ENCODE measurements around the gene TMEM141.
A peak's percentile ranks its signal among the peaks of the same experiment; 100 is the strongest.
"Not testable (repeated sequence)": the region's sequence is repeated elsewhere in the genome, so short reads cannot be mapped to it uniquely, and the experiment has no call there.

The TMEM141 gene

DNA sequence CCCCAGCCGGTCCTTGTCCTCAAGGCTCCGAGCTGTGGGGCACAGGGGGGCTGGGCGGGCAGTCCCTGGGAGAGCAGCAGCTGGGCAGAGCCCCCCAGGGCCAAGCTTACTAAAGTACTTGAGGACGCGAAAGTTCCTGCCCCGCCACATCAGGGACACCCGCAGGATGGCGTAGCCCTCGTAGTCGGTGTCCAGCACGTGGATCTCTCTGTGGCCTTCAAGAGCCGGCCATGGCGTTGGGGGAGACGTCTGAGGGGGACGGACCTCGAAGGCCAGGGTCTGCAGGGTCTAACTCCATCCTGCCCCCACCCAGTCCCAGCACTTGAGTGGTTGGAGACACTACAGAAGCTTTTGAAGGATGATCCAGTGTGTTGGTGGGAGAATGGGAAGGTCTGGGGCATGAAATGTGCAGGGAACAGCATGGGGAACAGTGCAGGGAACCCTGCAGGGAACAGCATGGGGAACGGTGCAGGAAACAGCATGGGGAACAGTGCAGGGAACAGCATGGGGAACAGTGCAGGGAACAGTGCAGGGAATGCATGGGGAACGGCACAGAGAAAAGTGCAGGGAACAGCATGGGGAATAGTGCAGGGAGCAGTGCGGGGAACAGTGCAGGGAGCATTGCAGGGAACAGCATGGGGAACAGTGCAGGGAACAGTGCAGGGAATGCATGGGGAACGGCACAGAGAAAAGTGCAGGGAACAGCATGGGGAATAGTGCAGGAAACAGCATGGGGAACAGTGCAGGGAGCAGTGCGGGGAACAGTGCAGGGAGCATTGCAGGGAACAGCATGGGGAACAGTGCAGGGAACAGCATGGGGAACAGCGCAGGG is 35.6 kb upstream of the TMEM141 start:
- DNase-seq (ENCODE audit: low read depth in 2 of 2) = not testable (repeated sequence)

DNA sequence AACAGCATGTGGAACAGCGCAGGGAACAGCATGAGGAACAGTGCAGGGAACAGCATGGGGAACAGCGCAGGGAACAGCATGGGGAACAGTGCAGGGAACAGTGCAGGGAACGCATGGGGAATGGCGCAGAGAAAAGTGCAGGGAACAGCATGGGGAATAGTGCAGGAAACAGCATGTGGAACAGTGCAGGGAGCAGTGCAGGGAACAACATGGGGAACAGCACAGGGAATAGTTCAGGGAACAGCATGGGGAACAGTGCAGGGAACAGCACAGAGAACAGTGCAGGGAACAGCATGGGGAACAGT is 35.1 kb upstream of the TMEM141 start:
- DNase-seq (ENCODE audit: low read depth in 2 of 2) = no peak

DNA sequence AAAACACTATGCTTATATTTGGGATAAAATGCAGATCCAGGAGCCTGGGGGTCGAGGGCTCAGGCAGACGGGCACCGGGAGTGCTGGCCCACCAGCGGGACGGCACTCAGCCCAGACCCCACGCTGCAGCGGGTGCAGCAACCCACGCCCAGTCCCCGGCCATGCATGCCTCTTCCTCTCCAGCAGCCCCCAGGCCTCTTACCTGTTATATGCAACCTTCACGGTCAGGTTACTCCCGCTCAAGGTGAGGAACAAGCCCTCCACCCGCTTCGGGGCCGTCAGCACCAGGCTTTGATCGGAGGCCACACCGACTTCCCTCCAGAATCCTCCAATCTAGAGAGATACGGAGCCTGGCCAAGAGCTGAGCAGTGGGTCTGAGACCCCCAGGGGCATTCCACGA is 34.3 kb upstream of the TMEM141 start:
- DNase-seq (ENCODE audit: low read depth in 2 of 2) = no peak

DNA sequence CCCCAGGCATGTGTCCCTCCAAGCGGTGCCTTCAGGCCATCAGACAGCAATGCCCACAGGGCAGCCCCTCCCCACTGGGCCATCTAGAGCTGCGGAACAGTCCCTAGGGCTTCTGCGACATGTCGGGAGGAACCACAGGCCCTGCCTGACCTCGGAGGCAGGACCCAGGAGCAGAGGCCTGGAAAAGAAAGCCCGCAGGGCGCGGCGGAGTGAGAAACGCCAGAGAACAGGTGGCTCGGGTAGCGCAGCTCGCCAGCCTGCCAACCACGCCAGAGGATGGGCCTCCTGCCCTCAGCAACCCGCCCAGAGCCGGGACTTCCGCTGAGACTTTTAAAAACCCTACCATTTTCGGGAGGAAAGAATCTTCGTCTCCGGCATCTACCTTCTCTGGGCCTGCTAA is 33.8 kb upstream of the TMEM141 start:
- DNase-seq (ENCODE audit: low read depth in 2 of 2) = no peak

DNA sequence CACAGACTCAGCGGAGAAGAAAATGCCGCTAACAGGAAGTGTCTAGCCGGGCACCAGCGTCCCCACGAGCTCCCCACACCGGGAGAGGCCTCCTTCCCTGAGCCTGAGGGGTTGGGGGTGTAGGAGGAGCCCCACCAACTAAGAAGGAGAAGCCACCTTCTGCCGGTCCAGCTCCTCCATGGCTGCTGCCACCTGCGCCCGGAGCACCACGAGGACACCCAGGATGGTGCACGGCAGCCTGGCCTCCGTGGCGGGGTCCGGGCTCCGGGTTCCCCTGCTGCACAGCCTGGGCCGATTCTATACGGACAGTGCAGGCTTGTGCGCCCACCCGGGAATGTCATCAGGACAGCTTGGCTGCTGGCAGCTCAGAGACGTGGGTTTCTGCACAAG is 33.4 kb upstream of the TMEM141 start:
- no peak for DNase-seq (ENCODE audit: low read depth in 2 of 2)

DNA sequence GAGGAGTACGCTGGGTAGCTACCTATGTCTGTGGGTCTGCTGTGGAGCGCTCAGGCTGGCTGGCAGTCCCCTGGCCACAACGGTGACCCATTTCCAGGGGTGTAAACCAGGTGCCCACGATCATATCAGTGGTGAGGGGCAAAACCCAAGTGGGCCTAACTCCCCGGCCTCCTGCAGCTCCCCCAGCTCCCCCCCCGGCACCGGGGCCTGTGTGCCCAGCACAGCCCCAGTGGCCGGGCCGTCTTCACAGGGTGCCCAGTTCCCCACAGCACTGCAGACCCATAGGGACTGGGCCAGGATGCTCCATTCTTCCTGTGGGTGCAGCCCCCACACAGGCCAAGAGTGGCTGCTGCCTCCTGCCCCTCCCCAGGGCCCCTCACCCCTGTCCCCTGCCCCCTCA is 32.1 kb upstream of the TMEM141 start:
- no peak for DNase-seq (ENCODE audit: low read depth in 2 of 2)

DNA sequence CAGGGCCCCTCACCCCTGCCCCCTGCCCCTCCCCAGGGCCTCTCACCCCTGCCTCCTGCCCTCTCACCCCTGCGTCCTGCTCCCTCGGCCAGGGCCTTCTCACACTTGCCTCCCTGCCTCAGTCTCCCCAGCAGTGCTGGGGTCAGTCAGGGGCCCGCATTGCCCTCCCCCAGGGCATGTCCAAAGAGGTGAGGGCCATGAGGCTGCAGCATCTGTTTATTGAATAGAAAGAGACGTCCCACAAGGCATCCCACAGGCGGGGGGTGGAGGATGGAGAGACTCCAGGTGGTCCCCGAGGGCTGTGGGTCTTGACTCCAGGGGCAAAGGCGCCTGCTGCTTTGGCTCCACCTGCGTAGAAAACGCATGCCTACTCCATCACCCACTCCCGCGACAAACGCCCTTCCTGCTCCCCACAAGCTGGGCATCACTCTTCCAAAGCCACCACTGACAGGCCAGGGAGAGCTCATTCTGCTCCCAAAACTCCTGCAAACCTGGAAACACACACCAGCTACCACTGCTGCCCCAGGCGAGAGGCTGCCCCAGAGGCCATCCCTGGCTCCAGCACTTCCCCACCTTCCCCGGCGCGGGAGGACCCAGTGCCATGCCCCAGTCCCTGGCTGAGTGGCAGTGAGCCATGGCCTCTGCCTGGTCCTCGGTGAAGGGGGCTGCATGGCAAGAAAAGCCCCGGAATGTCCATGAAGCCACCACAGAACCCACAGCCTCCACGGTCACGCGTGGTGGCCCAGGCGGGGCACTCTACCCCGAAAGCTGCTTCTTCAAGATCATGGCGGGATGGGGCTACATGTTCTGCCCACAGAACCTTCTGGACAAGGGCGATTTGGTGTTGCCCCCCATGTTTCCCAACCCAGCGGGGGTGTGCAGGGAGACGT is 31.5 kb upstream of the TMEM141 start:
- no peak for DNase-seq (ENCODE audit: low read depth in 2 of 2)

DNA sequence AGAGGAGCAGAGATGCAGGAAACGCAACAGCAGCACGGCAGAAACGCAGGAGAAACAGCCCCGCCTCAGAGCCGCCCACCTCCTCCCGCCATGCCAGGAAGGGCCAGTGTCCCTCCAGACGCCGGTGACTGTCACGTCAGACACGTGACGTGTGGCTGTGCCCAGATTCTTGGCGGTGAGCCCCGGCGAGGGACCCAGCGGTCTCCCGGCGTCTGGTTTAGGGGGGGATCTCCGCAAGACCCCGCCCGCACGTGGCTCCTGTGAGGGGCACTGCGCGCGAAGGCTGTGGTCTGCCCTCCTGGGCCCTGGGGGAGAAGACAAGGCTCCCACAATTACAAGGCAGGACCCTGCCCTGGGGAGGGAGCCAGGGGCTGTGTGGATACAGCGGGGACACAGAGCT is 30.7 kb upstream of the TMEM141 start:
- no peak for DNase-seq (ENCODE audit: low read depth in 2 of 2)

DNA sequence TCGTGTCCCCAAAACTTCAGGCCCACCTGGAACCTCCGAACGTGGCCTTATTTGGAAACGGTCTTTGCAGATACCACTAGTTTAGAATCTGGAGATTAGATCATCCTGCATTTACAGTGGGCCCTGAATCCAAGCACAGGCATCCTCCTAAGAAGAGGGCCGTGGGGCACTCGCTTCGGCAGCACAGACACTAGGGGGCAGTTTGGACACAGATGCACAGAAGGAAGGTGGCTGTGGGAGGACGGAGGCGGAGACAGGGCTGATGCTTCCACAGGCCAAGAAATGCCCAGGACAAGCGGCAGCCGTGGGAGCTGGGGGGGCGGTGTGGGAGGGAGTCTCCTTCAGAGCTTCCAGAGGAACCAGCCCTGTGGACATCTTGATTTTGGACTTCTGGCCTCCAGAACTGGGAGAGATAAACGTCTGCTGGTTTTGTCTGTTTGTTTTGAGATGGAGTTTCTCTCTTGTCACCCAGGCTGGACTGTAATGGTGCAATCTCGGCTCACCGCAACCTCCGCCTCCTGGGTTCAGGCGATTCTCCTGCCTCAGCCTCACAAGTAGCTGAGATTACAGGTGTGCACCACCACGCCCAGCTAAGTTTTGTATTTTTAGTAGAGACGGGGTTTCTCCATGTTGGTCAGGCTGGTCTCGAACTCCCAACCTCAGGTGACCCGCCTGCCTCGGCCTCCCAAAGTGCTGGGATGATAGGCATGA is 30.2 kb upstream of the TMEM141 start:
- DNase-seq (ENCODE audit: low read depth in 2 of 2) = not testable (repeated sequence)

DNA sequence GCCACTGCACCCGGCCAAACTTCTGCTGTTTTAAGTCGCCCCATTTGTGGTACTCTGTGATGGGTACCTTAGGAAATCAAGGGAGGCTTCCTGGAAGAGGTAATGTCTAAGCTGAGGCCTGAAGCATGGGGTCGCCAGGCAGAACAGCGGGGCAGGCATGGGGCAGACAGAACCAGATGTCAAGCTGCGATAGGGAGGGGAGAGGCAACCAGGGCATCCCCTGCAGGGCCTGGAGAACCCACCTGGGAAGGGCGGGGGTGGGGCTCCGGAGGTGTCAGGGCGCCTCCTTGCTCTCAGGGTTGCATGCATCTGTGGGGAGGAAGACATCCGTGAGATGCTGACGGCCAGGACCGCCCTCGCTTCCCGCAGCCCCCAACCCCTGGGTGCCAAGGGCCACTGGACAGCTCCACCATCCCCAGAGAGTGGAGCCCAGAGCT is 29.6 kb upstream of the TMEM141 start:
- no peak for DNase-seq (ENCODE audit: low read depth in 2 of 2)

DNA sequence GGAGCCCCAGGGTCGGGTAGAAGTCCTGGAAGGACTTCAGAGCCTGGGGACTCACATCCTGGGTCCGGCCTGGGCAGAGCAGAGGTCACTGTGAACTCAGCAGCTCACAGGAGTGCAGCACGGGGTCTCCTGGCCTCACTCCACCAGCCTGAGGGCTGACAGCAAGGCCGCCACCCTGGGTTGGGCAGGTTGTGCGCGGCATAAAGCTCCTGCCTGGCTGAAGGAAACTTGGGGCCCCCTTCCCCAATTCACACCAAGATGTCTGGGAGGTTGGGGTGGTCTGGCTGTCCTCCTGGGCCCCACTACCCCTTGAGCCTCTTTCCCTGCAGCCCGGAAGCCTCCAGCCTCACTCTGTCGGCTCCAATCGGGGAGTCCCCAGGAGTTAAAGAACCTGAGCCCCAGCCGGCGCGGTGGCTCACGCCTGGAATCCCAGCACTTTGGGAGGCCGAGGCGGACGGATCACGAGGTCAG is 28.9 kb upstream of the TMEM141 start:
- DNase-seq (ENCODE audit: low read depth in 2 of 2) = no peak

DNA sequence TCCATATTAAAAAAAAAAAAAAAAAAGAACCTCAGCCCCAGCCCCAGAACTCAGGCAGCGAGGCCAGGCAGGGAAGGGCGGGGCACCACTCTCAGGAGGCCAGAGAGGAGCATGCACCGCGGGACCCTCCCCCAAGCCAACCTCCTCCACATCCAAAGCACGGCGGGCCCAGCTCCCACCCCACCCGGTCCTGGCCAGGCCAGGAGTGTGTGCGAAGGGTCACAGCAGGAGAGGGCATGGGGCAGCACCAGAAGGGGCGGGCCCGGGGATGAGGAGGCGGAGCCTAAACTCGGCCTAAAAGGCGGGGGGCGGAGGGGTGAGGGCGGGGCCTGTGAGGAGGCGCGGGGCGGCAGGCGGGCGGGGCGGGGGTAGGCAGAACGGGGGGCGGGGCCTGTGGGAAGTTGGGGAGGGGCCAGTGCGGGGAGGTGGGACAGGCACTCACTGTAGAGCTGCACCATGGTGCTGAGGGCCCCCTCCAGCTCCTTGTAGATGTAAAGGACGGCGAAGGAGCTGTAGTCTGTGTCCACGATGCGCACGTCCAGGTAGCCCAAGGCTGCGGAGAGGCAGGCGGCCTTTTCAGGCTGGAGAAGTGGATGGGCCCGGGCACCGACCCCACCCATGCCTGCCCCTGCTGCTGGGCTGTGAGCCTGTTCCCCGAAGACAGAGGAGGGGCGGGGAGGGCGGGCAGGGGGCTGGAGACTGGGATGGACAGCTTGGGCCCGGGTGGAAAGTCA is 28.1 kb upstream of the TMEM141 start:
- DNase-seq (ENCODE audit: low read depth in 2 of 2) = peak in 1 of 2 donors; percentile 34

DNA sequence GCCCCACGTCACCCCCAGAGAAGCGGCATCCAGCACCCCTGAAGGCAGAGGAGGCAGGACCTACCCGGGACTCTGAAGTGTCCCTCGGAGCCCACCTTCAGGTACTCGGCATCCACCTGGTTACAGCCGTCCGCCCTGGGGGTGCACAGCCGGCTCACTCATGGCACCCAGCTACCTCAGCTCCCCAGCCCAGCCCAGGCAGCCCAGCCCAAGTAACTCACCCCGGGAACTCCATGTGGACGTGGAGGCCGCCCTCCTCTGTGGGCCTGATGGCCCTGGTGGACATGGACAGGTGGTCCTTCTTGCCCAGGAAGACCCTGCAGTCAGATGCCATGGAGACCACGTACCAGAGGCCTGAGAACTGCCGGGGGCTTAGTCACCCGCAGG is 27.5 kb upstream of the TMEM141 start:
- no peak for DNase-seq (ENCODE audit: low read depth in 2 of 2)

DNA sequence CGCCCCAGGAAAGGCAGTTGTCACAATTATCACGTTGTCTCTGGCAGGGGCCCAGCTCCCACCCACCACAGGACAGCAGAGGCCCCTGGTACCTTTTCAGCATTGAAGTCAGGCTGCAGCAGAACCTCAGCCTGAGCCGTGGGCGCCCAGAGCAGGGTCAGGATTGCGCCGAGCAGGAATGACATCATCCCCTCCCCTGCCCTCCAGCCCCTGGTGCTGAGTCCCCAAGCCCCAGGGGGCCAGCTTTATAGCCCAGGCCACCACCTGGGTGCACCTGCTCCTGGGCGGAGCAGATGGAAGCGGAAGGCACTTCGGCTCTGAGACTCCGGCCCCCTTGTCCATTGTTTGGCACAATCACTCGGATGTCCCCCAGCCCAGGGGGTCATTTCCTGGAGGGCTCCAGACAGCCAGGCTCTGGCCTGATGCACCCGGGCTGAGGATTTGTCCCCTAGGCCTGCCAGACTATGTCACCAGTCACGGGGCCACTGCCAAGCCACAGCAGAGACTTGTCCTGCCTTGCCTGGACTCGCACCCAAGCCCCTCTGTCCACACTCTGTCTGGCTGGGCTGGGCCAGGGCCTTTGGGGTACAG is 26.7 kb upstream of the TMEM141 start, which contains the start of gene LCN15:
LCN15 (minus strand) TSS at position 218 of the 591 bp plus-strand sequence; CDS start at position 188, 30 bp downstream.
- DNase-seq (ENCODE audit: low read depth in 2 of 2) = no peak

DNA sequence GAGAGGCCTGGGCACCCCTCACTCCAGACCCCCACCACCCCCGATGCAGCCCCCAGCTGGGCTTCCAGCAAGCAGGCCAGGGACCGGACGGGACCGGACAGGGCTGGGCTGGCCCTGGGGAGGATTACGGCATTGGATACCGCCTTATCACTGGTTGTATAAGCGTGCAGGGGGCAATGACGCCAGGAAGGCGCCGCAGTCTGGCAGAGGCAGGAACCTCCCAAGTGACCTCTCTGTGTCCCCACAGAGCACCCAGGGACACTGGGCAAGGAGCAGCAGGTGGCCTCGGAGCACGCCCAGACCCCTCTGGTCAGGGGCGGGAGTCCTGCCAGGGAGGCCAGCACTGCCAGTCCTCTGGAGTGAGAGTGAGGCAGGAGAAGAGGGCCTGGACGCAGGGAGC is 26.1 kb upstream of the TMEM141 start:
- DNase-seq (ENCODE audit: low read depth in 2 of 2) = no peak

DNA sequence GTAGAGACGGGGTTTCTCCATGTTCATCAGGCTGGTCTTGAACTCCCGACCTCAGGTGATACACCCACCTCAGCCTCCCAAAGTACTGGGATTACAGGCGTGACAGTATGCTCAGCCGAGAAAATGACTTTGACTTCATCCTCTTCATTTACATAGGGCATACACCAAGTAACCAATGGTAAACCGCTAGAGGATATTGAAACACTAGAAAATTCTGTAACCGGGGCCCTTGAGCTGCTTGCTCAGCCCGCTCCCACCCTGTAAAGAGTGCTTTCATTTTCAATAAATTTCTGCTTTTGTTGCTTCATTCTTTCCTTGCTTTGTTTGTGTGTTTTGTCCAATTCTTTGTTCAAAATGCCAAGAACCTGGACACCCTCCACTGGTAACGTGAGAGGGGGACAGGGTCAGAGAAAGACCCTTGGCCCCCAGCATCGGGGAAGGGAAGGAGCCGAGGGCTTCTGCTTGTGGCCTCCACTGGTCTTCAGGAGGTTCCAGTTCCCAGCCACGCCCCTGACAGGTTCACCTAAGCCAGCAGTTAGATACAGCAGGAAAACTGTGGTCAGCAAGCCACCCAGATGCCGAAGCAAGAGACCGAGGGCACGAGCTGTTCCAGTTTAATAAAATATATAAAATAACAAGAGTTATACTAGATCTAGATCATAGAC is 25.3 kb upstream of the TMEM141 start:
- not testable (repeated sequence) for DNase-seq (ENCODE audit: low read depth in 2 of 2)

DNA sequence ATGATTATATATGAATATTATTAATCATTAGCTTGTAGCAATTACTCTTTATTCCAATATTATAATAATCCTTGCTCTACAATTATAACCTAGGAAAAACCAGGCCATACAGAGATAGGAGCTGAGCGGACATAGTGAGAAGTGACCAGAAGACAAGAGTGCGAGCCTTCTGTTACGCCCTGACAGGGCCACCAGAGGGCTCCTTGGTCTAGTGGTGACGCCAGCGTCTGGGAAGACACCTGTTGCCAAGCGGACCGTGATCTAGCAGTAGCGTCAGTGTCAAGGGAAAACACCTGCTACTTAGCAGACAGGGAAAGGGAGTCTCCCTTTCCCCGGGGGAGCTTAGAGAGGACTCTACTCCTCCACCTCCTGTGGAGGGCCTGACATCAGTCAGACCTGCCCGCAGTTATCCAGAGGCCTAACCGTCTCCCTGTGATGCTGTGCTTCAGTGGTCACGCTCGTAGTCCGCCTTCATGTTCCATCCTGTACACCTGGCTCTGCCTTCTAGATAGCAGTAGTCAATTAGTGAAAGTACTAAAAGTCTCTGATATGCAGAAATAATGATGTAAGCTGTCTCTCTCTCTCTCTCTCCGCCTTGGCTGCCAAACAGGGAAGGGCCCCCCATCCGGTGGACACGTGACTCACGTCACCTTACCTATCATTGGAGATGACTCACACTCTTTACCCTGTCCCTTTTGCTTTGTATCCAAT is 24.6 kb upstream of the TMEM141 start:
- DNase-seq (ENCODE audit: low read depth in 2 of 2) = peak in 1 of 2 donors; percentile 23

DNA sequence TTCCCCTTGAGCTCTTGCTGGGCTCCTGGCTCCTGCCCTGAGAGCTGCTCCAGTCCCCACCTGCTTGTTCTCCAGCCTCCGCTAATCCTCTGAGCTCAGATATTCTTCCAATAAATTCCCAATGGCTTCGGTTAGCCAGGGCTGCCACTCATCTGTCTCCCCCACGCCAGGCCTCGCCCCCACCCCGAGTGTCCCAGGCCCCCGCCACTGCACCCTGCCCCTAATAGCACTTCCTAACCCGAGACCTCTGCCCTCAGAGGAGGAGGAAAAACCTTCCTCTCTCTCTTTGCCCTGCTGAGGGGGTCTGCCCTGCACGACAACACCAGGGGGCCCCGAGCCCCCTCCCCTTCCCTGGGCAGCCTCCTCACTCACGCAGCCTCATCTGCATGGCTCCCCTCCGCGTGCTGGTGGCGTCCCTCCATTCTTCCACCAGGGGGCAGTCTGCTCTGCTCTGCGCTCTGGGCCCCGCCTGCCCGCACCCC is 21.4 kb upstream of the TMEM141 start:
- no peak for DNase-seq (ENCODE audit: low read depth in 2 of 2)

DNA sequence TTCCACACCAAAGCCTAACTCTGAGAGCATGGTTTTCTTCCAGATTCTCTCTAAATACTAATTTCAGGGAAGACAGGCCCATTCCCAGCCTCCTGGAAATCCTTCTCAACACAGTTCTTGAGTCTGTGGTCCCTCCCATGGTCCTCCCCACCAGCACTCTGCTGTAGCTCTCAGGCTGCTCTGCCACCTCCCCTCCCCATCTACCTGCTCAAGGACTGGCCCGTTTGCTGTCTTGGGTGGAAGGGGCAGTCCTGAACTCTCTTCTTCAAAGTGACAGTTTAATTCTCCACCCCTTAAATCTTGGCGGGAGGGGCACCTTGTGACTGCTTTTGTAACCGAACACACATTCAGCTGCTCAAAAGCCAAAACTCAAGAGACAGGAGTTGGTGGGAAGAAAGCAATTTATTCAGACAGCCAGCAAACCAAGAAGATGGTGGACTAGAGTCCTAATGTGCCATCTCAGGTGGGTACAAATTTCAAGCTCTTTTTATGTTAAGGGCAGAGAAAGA is 19.2 kb upstream of the TMEM141 start:
- DNase-seq (ENCODE audit: low read depth in 2 of 2) = no peak

Data from stimulated activated CD4-positive, alpha-beta T cell treated with anti-CD3 and anti-CD28 coated beads, Interleukin-1b, Interleukin-23, amount 100 ng/mL, for 1 hour (primary cell).